IPS DF 4.7 (cell line): ENCODE results near the gene OLFM2.
"Not testable (repeated sequence)": the region's sequence is repeated elsewhere in the genome, so short reads cannot be mapped to it uniquely, and the experiment has no call there.

ENCODE experiments used
- DNase-seq: peaks from one replicate; pipeline ENCODE4 v3.0.0-alpha.2; 2013; ENCODE audit warnings: low spot score; ENCODE audit errors: extremely low read depth

OLFM2 gene

GRCh38 chr19:9943744-9944143 lies 7.4 kb upstream of the OLFM2 start:
- DNase-seq = no peak

GRCh38 chr19:9941671-9942070 lies 5.4 kb upstream of the OLFM2 start:
- no peak for DNase-seq

- DNase-seq = no peak
Observed at GRCh38 chr19:9941231-9941630, 4.9 kb upstream of the OLFM2 start.

GRCh38 chr19:9940778-9941177 lies 4.5 kb upstream of the OLFM2 start:
- DNase-seq = no peak

- no peak for DNase-seq
Observed at GRCh38 chr19:9939301-9939913, 3.1 kb upstream of the OLFM2 start.

GRCh38 chr19:9937001-9937411 lies 691 bp upstream of the OLFM2 start:
- DNase-seq = no peak

- DNase-seq = no peak
Observed at GRCh38 chr19:9935506-9936325, 599 bp downstream of the OLFM2 start.

GRCh38 chr19:9934132-9934950 lies 2.0 kb downstream of the OLFM2 start:
- DNase-seq = no peak

- DNase-seq = no peak
Observed at GRCh38 chr19:9932835-9933234, 3.5 kb downstream of the OLFM2 start.

- DNase-seq = no peak
Observed at GRCh38 chr19:9931629-9932028, 4.7 kb downstream of the OLFM2 start.

GRCh38 chr19:9923440-9923839 lies 12.9 kb downstream of the OLFM2 start:
- DNase-seq = no peak

- DNase-seq = not testable (repeated sequence)
Observed at GRCh38 chr19:9922782-9923379, 13.4 kb downstream of the OLFM2 start.

- DNase-seq = no peak
Observed at GRCh38 chr19:9917321-9917720, 19.0 kb downstream of the OLFM2 start.

GRCh38 chr19:9916719-9917118 lies 19.6 kb downstream of the OLFM2 start:
- DNase-seq = no peak

GRCh38 chr19:9914315-9915207 lies 21.8 kb downstream of the OLFM2 start:
- no peak for DNase-seq

GRCh38 chr19:9914001-9914314 lies 22.4 kb downstream of the OLFM2 start:
- DNase-seq = no peak

GRCh38 chr19:9913237-9914000 lies 22.9 kb downstream of the OLFM2 start:
- no peak for DNase-seq

GRCh38 chr19:9912551-9913236 lies 23.6 kb downstream of the OLFM2 start:
- DNase-seq = no peak

GRCh38 chr19:9911524-9912185 lies 24.7 kb downstream of the OLFM2 start:
- no peak for DNase-seq
